ENCODE data around the gene TUBB8. TPM values are rescaled to one million over a fixed set of nuclear protein-coding genes. Genes with fewer than 3 reads are reported as not detected.

Gene TUBB8
- total RNA-seq, 1 donor from 2014 or later: not detected

- CTCF ChIA-PET: no interaction called here
- H3K27ac Mint-ChIP-seq: no peak overlapping the region
- no peak for ATAC-seq (ENCODE audit: low read depth)
- H3K4me1 Mint-ChIP-seq: no peaks in the 10 kb centered on the region
- intact Hi-C loops (cut with micrococcal nuclease): no loop called here
- H3K9me3 Mint-ChIP-seq: peaks cover 20% of the 10 kb centered on the region
- H3K27me3 Mint-ChIP-seq: peaks cover 16% of the 10 kb centered on the region
- no peak for TF ChIP-seq CTCF (IDR thresholded peaks at IDR 0.05)
- H3K4me3 Mint-ChIP-seq: no peak overlapping the region
- POLR2A ChIA-PET: no interaction called here
- no peak for DNase-seq
- no peaks in the 10 kb centered on the region for H3K36me3 Mint-ChIP-seq (ENCODE audit: low read depth)
Observed at GRCh38 chr10:92153-92552, 43.1 kb upstream of the TUBB8 start.

GRCh38 chr10:91313-91712, 42.2 kb upstream of the TUBB8 start:
- Mint-ChIP-seq H3K9me3 (peaks cover 16% of the 10 kb centered on the region), H3K27me3 (peaks cover 16% of the 10 kb centered on the region), H3K36me3 (ENCODE audit: low read depth) (no peaks in the 10 kb centered on the region), H3K27ac (no peak overlapping the region), H3K4me3 (no peak overlapping the region), H3K4me1 (no peaks in the 10 kb centered on the region)
- intact Hi-C loops (cut with micrococcal nuclease): no loop called here
- DNase-seq (no peak), ATAC-seq (ENCODE audit: low read depth) (no peak)
- ChIA-PET CTCF (no interaction called here), POLR2A (no interaction called here)
- TF ChIP-seq CTCF (IDR thresholded peaks at IDR 0.05): no peak

GRCh38 chr10:90161-90560, 41.1 kb upstream of the TUBB8 start:
- TF ChIP-seq CTCF (IDR thresholded peaks at IDR 0.05): no peak
- ATAC-seq (ENCODE audit: low read depth): no peak
- H3K36me3 Mint-ChIP-seq (ENCODE audit: low read depth): no peaks in the 10 kb centered on the region

GRCh38 chr10:89248-89647, 40.2 kb upstream of the TUBB8 start:
- Mint-ChIP-seq H3K9me3 (peaks cover 2% of the 10 kb centered on the region), H3K27ac (no peak overlapping the region), H3K36me3 (ENCODE audit: low read depth) (no peaks in the 10 kb centered on the region), H3K4me3 (no peak overlapping the region), H3K27me3 (peaks cover 24% of the 10 kb centered on the region), H3K4me1 (no peaks in the 10 kb centered on the region)
- no peak for TF ChIP-seq CTCF (IDR thresholded peaks at IDR 0.05)
- ChIA-PET POLR2A (interaction anchor here (0.6 kb wide), 1 partner anchor 38 kb away, joined by 3 read pairs; no protein-coding TSS in a partner anchor), CTCF (no interaction called here)
- ATAC-seq (ENCODE audit: low read depth) (no peak), DNase-seq (no peak)
- intact Hi-C loops (cut with micrococcal nuclease): no loop called here

More at GRCh38 chr10:90161-90560, 41.1 kb upstream of the TUBB8 start:
- no peak overlapping the region for H3K4me3 Mint-ChIP-seq
- peaks cover 24% of the 10 kb centered on the region for H3K27me3 Mint-ChIP-seq
- ChIA-PET CTCF (no interaction called here), POLR2A (no interaction called here)
- no peak overlapping the region for H3K27ac Mint-ChIP-seq
- no peaks in the 10 kb centered on the region for H3K4me1 Mint-ChIP-seq
- H3K9me3 Mint-ChIP-seq: peaks cover 10% of the 10 kb centered on the region
- intact Hi-C loops (cut with micrococcal nuclease): no loop called here
- no peak for DNase-seq

GRCh38 chr10:88253-88652, 39.2 kb upstream of the TUBB8 start:
- ATAC-seq (ENCODE audit: low read depth) (no peak), DNase-seq (no peak)
- H3K4me3 Mint-ChIP-seq: no peak overlapping the region
- H3K27ac Mint-ChIP-seq: no peak overlapping the region
- POLR2A ChIA-PET: no interaction called here
- no peaks in the 10 kb centered on the region for H3K4me1 Mint-ChIP-seq
- no peak for TF ChIP-seq CTCF (IDR thresholded peaks at IDR 0.05)
- no peaks in the 10 kb centered on the region for H3K36me3 Mint-ChIP-seq (ENCODE audit: low read depth)
- H3K27me3 Mint-ChIP-seq: peaks cover 31% of the 10 kb centered on the region
- intact Hi-C loops (cut with micrococcal nuclease): no loop called here
- CTCF ChIA-PET: no interaction called here
- no peaks in the 10 kb centered on the region for H3K9me3 Mint-ChIP-seq
